HG02610 (cell line): ENCODE measurements around the gene DDX3X.

ENCODE experiments used
- ATAC-seq: cut with Tn5 transposase; IDR thresholded peaks from one replicate; pipeline ENCODE4 v1.9.1; 2021; ENCODE audit warnings: mild to moderate bottlenecking, moderate library complexity; ENCODE audit not compliant: unreplicated experiment

The DDX3X gene

DNA sequence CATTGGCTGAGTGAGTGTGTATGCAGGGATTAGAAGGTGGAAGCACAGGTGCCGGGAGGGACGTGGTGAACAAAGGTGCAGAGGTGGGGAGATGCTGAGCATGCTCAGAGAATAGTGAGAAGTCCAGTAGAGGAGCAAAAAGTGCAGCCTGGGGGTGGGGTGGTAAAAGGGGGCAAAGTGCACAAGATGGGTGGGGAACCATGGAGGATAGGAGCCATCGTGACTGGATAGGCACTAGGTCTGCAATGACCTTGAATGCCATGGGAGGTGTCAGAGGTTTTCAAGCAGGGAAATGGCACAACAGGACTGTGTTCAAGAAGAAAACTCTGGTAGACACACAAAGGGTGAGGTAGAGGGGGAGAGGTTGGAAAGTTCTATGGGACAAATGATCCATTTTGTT is 6.6 kb upstream of the DDX3X start:
- ATAC-seq: no peak

DNA sequence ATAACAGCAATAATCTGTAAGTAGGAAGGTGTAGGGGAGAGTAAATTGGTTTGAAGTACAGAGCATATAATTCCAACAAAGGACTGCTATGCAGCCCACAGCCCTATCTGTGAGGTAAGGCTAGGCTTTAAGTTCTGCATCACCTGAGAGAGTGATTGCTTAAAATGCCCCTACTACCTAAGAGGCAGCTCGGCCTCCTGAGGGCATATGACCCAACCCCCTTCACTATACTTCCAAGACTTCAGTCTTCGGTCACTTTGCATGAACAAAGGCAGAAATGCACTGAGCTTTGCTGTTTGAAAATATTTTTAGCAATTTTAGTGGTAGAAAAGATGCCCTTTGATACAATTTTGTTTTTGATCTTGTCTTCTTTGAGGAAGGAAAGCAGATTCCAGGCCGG is 4.9 kb upstream of the DDX3X start:
- no peak for ATAC-seq

DNA sequence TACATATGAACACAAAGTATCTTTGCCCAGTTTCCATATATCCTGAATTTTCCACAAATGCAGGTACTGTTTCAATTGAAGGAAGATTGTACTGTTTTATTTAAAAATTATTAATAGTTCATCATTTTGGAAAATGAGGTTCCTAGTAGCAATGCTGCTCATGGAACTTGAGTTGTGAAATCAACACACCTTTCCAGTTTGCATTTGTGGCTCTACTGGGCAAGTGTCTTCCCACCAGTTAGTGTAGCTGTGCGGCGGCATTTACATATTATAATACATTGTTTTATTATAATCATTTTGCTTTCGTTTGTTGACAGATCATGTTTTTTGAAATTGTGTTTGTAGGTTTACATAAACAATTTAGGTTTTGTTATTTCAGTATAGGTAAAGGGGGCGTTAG is 2.0 kb upstream of the DDX3X start:
- ATAC-seq: no peak

DNA sequence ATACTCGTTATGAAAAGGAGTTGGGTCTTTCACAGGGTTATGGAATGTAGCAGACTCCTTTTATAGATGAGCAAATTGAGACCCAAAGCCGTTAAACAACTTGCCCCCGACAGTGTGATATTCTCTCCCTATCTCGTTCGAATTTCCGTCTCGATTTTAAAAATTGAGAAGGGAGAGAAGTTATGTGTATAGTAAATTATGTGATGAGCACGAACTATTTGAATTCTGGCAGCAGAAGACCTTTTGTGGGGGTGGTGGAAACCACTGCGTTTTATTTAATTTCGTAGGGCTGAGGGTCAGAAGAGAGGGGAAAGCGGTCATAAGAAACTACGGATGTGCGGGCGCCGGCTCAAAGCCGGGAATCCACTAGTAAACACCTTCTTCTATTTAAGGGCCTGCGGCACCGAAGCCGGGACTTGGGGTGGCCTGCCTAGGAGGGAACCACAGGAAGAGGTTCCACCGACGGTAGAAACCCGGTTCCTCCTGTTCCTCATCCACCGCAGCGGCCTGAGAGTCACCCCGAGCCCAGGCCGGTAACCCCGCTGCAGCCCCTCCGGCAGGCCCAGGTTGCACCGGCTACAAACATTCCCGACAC is 1.5 kb upstream of the DDX3X start:
- ATAC-seq: peak; percentile 6

DNA sequence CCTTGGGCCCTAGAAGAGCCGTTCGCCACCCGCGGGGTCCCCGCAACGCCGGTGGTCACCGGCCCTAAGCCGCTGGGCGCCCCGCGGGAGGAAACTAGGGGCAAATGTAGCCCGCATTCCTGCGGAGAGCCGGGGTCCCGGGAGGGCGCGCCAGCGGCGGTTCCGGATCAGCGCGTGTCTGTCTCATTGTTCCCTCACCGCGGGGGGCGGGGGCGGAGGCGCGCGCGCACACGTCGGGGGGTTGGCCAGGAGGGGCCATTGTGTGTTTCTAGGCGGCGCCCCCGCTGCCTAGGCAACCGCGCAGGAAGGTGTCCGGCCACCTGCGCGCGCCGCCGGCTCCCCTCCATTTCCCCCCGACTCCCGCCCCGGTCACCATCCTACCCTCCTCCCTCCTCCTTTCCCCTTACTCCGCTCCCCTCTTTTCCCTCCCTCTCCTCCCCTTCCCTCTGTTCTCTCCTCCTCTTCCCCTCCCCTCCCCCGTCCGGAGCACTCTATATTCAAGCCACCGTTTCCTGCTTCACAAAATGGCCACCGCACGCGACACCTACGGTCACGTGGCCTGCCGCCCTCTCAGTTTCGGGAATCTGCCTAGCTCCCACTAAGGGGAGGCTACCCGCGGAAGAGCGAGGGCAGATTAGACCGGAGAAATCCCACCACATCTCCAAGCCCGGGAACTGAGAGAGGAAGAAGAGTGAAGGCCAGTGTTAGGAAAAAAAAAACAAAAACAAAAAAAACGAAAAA is 789 bp upstream of the DDX3X start:
- peak; percentile 35 for ATAC-seq

DNA sequence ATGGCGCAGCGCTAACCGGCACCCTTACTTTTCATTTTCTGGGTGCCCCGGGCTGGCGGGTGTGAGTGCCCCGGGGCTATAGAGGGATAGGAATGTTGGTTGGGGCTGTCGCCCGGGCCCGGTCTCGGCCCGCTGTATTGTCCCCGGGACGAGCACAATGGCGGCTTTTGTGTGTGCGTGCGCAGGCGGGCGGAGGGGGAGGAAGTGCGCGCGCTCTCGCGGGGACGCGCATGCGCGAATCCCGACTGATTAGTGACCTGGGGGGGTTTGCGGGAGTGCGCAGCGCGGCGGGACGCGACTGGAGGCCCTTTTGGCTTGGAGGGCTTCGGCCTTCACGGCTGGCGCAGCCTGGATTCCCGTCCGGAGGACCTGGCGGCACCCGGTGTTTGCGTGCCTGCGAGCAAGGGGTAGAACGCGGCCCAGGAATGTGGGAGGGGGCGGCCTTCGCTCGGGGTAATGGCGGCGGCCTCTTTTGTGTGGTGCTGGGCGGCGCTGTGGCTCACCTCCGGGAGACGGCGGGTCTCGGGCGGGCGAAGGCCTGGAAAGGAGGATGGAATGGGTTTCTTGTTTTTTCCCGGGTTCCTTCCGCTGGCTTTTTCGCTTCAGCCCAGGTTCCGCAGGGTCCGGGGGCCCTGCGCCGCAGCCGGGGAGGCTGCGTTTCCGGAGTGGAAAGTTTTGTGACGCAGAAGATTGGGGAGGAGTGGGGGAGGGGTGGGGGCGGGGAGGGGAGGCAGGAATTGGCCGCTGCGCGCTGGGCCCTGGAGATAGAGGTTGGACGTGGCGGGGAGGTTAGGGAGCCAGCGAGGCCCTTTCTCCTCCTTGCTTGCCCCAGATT is 618 bp downstream of the DDX3X start:
- peak; percentile 26 for ATAC-seq

DNA sequence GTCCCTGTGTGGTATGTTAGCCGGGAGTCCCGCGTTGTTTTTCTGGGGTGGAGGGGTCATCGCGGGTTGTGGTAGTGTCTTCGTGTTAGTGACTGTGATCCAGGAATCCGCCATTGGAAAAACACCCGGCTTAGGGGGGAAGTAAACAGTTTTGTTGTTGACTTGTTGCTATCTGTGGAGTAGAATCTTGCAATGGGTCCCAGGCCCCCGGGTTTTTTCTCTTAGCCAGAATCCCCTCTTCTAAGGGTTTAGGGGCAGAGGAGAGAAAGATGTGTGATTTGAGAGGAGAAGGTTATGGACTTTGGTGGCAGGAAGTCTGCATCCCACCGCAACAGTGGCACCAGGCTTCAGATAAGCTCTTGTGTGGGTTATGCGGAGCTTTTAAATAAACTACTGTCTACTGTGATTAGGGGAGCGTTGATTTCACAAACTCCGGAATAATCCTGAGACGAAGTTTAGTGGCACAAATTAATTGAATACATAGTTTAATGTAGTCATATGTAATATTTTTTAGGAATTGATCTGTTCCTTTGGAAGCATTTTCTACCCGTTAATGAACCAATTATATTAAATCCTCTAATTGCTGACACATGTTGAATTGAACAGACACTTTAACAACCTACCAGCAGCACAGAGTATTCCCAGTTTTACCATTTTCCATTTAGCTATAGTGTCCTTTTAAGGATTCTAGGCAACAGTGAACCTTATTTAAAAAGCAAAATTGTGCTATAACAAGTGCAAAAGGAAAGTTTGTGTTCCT is 1.4 kb downstream of the DDX3X start:
- ATAC-seq: no peak

DNA sequence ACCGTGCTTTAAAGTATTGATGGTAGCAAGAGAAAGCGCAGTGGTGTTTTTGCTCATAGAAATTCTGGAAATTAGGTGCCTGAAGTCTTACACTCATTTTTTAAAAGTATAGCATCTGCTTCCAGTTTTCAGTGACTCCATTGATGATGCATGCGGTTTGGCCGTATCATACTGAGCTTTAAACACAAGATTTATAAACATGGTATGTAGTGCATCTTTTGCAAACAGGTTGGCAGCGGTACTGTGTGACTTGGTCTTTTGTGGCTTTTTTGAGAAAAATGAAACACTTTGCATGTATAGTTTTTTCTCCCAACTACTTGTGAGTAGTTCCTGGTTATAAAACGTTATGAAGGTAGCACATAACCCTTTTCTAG is 2.0 kb downstream of the DDX3X start:
- ATAC-seq: no peak

DNA sequence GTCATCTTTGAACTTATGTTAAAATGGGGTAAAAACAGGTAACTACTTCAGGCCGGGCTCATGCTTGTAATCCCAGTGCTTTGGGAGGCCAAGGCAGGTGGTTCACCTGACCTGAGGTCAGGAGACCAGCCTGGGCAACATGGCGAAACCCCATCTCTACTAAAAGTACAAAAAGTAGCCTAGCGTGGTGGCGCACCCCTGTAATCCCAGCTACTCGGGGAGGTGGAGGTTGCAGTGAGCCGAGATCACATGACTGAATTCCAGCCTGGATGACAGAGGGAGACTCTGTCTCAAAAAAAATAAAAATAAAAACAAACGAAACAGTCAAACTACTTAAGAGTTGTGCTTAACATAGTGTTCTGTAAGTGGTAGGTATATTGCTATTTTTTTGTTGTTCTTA is 2.5 kb downstream of the DDX3X start:
- ATAC-seq: no peak

DNA sequence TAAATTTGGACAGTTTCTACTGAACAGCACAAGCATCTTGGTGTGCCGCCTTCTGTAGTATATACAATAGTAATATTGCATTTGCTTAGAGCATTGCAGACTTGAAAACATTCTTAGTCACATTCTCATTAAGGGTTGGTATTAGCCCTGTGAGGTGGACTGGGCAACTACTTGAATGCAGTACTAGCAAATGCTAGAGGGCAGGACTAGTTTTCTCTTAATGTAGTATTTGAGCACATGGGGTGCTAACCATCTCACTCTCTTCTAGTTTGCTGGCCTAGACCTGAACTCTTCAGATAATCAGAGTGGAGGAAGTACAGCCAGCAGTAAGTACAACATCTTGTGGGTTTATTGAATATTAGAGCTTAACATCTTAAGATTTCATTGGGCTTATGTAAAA is 3.2 kb downstream of the DDX3X start:
- ATAC-seq: no peak

DNA sequence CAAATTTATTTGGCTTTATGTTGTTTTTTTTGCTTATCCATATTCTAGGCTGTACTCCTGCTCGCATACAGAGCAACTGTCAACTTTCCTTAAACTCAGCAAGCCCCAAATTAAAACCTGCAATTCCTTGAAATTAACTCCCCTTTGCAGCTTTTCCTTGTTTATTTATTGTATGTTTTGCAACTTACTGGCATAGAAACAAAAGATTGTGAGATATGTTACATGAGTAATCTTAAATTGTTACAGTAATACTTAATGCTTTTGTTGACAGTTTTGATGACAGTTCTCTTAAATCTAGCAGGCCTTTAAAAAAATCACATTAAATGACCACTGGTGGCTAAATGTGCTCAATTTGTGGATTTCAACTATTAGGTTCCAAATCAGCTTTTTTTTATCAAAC is 4.5 kb downstream of the DDX3X start:
- no peak for ATAC-seq

DNA sequence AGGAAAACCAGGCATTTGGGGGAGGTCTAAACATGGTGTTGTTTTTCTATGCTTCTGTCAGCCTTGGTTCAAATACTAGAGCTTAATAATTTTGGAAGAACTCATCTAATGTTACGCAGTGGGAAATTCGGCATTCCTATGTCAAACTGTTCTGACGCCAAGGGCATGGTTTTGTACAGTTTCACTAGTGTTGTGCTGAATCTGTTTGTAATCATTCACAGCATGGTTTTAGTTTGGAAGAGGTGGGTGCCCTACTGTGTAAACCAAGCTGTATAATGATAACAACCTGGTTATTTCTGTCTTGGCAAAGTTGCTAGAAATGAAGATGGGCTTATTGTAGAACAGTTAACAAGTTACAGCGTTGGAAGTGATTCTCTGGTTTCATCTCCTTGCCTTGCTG is 5.2 kb downstream of the DDX3X start:
- no peak for ATAC-seq

DNA sequence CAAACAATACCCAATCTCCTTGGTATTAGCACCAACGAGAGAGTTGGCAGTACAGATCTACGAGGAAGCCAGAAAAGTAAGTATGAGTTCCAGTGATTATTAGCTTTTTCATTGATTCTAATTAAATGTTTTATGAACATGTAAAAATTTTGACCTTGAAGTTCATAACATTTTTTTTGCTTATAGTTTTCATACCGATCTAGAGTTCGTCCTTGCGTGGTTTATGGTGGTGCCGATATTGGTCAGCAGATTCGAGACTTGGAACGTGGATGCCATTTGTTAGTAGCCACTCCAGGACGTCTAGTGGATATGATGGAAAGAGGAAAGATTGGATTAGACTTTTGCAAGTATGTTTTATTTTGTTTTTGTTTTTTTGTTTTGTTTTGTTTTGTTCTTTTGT is 10.1 kb downstream of the DDX3X start:
- ATAC-seq: no peak

DNA sequence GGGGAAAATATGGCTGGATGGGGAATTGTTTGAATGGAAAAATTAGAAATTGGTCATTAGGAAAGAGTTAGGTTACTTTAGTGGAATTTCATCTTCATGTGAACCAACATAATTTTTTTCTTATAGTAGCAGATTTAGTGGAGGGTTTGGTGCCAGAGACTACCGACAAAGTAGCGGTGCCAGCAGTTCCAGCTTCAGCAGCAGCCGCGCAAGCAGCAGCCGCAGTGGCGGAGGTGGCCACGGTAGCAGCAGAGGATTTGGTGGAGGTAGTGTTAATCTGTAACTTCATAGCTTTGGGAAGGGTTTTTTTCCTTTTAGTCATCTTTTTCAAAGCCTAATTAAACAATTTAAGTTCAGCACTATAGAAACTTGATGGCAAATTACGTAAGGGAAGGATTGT is 13.2 kb downstream of the DDX3X start:
- ATAC-seq: no peak

DNA sequence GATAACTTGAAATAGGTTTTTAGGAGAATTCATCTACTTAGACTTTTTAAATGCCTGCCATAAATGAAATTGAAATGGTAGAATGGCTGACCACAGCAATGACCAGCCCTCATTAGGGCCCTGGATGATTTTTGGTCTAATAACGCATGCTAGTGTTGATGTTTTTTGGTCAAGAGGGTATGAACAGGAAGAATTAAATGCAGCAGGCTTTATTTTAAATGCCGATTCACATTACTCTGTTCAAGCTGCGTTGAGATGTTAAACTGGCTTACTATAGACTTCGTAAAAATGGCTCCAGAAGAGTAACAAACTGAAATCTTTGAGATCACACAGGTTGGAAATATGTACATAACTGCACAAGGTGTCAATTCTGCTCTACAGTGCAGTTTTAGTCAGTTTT is 14.6 kb downstream of the DDX3X start:
- ATAC-seq: no peak

DNA sequence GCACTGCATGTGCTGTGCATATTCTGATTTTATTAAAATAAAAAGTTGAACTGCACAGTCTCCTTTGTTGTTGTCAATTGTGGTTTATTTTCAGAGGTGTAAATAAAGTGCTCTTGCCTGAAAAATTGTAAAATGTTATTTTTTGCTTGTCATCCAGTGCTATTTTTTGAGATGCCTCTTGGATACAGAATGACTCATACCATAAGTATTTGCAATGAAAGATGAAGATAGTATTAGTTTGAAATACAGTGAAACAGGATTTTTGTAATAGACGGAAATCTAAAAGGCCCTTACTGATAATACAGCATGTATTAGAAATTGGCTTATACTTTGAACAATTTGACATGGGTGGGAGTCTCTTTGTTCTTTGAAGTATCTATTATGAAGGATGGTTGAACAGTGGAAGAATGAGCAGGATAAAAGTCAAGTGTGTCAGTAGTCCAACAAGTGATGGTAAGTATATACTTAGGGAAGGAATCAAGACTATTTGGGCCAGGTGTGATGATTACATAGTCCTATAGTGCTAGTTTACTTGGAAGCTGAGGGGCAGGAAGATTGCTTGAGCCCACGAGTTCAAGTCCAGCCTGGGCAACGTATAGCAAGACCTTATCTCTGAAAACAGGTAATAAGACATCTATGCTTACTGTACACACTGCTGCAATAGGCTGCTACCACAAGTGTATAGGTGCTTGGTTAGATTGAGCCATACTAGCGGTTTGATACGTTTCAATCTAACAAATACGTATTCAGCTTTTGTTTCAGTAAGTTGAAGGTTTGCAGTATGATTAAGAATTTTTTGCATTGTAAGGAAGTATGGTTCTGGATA is 16.4 kb downstream of the DDX3X start:
- ATAC-seq: no peak

DNA sequence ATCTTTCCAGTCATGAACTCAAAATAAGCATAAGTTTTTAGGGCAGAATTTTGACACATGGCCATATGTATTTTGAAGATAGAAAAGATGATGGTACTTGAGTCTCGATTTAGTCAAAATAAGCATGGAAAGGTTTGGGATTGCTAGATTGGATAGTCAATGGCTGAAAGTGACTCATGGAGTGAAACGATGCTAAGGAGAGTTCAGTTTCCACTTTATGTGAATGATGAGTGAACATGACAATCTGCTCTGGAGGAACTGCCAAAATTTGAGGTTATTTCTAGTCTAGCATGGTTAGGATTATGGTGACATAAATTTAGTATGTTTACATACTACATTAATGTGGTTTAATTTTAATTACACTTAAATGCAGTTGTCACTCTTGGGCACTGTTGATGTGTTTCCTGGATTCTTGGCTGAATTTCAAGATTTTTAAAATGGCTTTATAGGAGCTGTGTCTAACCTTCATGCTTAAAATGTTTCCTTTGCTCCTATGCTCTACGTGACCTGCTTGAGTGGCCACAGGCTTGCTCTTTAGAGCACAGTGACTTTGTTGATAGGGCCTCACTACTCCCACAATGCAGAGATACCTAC is 17.1 kb downstream of the DDX3X start:
- no peak for ATAC-seq

DNA sequence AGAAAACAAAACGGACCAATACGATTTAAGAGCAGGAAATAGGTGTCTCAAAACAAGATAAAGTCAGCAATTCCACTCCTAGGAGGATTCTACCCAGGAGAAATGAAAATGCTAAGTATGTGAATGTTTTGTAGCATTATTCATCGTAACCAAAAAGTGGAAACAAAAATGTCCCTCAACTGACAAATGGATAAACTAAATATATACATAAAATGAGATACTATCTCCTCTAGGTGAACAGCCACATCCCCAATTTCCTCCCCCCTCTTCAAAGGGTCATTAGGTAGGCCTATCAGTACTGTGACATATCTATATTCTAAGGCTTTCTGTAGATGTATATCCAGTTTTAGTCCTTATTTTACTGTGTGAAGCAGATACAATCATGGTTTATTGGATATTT is 18.0 kb downstream of the DDX3X start:
- ATAC-seq: no peak

DNA sequence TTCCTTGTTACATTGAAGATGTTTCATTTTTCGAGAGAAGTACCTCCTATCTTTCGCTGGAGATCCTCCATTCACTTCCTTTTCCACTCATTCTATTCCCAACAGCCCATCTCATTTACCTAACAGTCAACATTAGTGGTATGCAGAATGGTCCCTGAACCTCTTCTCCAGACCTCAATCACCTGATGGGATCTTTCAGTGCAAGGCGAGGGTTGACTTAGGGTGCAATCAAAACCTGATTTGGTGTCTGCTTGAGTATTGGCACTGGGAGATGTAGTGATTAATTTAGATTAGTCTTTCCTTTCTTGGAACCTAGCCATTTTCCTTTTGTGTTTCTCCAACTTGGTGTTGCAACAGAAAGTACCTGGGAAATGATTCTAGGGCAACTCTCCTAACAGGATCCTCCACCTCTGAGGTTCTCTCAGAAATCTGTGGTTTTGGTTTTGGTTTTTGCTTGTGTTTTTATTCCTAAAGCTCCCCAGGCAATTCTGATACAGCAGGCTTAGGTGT is 18.4 kb downstream of the DDX3X start:
- ATAC-seq: no peak

DNA sequence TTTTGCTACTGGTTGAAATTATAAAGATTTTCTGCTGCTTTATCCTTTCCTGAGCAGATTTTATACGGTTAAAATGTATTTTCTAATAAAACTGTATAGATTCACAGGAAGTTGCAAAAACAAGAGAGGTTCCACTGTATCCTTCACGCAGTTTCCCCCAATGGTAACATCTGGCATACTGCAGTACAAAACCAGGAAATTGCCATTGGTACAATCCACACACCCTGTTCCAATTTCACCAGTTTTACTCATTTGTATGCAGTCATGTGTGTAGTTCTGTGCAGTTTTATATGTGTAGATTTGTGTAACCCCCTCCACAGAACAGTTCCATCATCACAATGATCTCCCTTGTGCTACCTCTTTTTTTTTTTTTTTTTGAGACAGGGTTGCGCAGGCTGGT is 20.0 kb downstream of the DDX3X start:
- ATAC-seq: no peak
